T-helper 1 cell treated with Interleukin-12 subunit alpha and Interleukin-12 subunit beta and Interleukin-4 antibody, amounts not matched to agents 30 μg/mL and 1 μg/mL, for 36 hours (primary cell): Measurements from ENCODE around the gene SLAMF1.
"Not testable (repeated sequence)": the region's sequence is repeated elsewhere in the genome, so short reads cannot be mapped to it uniquely, and the experiment has no call there.

Experiments used
- H3K27ac Mint-ChIP-seq: one replicate; pipeline ENCODE4 v1.8.0; 2021; ENCODE audit warnings: mild to moderate bottlenecking, mixed read lengths
- H3K27me3 Mint-ChIP-seq: one replicate; pipeline ENCODE4 v1.8.0; 2021; ENCODE audit warnings: low read depth, mixed read lengths
- H3K36me3 Mint-ChIP-seq: one replicate; pipeline ENCODE4 v1.8.0; 2021; ENCODE audit warnings: low read depth, mixed read lengths
- H3K4me1 Mint-ChIP-seq: one replicate; pipeline ENCODE4 v1.8.0; 2021; ENCODE audit warnings: low read depth, mixed read lengths
- H3K4me3 Mint-ChIP-seq: one replicate; pipeline ENCODE4 v1.8.0; 2021; ENCODE audit warnings: mild to moderate bottlenecking, moderate library complexity, mixed read lengths
- H3K9me3 Mint-ChIP-seq: one replicate; pipeline ENCODE4 v1.8.0; 2021; ENCODE audit warnings: mixed read lengths

The SLAMF1 gene

GRCh38 chr1:160590488-160590887 lies 56.4 kb downstream of the SLAMF1 start:
- H3K4me1 Mint-ChIP-seq, result peaks cover 3% of the 10 kb centered on the region
- no peaks in the 10 kb centered on the region for H3K27me3 Mint-ChIP-seq
- H3K9me3 Mint-ChIP-seq, result peaks cover 35% of the 10 kb centered on the region
- H3K36me3 Mint-ChIP-seq, result peaks cover 11% of the 10 kb centered on the region
- H3K4me3 Mint-ChIP-seq, result no peak overlapping the region
- no peak overlapping the region for H3K27ac Mint-ChIP-seq

GRCh38 chr1:160588468-160588867 lies 58.4 kb downstream of the SLAMF1 start:
- Mint-ChIP-seq H3K27ac (no peak overlapping the region), H3K4me1 (peaks cover 7% of the 10 kb centered on the region), H3K27me3 (no peaks in the 10 kb centered on the region), H3K36me3 (peaks cover 3% of the 10 kb centered on the region), H3K9me3 (peaks cover 24% of the 10 kb centered on the region), H3K4me3 (no peak overlapping the region)

GRCh38 chr1:160584784-160585183 lies 62.1 kb downstream of the SLAMF1 start:
- H3K4me1 Mint-ChIP-seq, result peaks cover 23% of the 10 kb centered on the region
- no peak overlapping the region for H3K27ac Mint-ChIP-seq
- H3K27me3 Mint-ChIP-seq, result no peaks in the 10 kb centered on the region
- peaks cover 14% of the 10 kb centered on the region for H3K9me3 Mint-ChIP-seq
- H3K4me3 Mint-ChIP-seq, result no peak overlapping the region
- peaks cover 5% of the 10 kb centered on the region for H3K36me3 Mint-ChIP-seq

- not testable (repeated sequence) for H3K36me3 Mint-ChIP-seq, H3K27me3 Mint-ChIP-seq, H3K27ac Mint-ChIP-seq, H3K4me3 Mint-ChIP-seq
- peaks cover 14% of the 10 kb centered on the region for H3K9me3 Mint-ChIP-seq
- H3K4me1 Mint-ChIP-seq, result peaks cover 38% of the 10 kb centered on the region
Observed at GRCh38 chr1:160582976-160583375, 63.9 kb downstream of the SLAMF1 start.

- Mint-ChIP-seq H3K4me3 (no peak overlapping the region), H3K27me3 (no peaks in the 10 kb centered on the region), H3K9me3 (peaks cover 14% of the 10 kb centered on the region), H3K36me3 (peaks cover 7% of the 10 kb centered on the region), H3K4me1 (peaks cover 45% of the 10 kb centered on the region), H3K27ac (no peak overlapping the region)
Observed at GRCh38 chr1:160581961-160582360, 64.9 kb downstream of the SLAMF1 start.

- H3K36me3 Mint-ChIP-seq, result peaks cover 10% of the 10 kb centered on the region
- H3K9me3 Mint-ChIP-seq, result peaks cover 14% of the 10 kb centered on the region
- no peaks in the 10 kb centered on the region for H3K27me3 Mint-ChIP-seq
- no peak overlapping the region for H3K27ac Mint-ChIP-seq
- no peak overlapping the region for H3K4me3 Mint-ChIP-seq
- peaks cover 56% of the 10 kb centered on the region for H3K4me1 Mint-ChIP-seq
Observed at GRCh38 chr1:160580221-160580812, 66.5 kb downstream of the SLAMF1 start.

GRCh38 chr1:160579216-160579701 lies 67.6 kb downstream of the SLAMF1 start, which contains the start of gene CD84:
CD84 (minus strand) TSS chr1:160579496; CDS start chr1:160579437, 59 bp downstream.
- Mint-ChIP-seq H3K27me3 (no peaks in the 10 kb centered on the region), H3K4me3 (peak within 1 kb of the TSS; percentile 89), H3K4me1 (peaks cover 61% of the 10 kb centered on the region), H3K36me3 (peaks cover 15% of the 10 kb centered on the region), H3K9me3 (peaks cover 14% of the 10 kb centered on the region), H3K27ac (peak within 1 kb of the TSS; percentile 93)

GRCh38 chr1:160578525-160579191 lies 68.2 kb downstream of the SLAMF1 start:
- Mint-ChIP-seq H3K36me3 (peaks cover 17% of the 10 kb centered on the region), H3K27ac (peak overlapping the region; percentile 93), H3K27me3 (no peaks in the 10 kb centered on the region), H3K9me3 (peaks cover 9% of the 10 kb centered on the region), H3K4me3 (peak overlapping the region; percentile 89), H3K4me1 (peaks cover 66% of the 10 kb centered on the region)

GRCh38 chr1:160578175-160578524 lies 68.7 kb downstream of the SLAMF1 start:
- Mint-ChIP-seq H3K36me3 (peaks cover 19% of the 10 kb centered on the region), H3K9me3 (peaks cover 4% of the 10 kb centered on the region), H3K27ac (peak overlapping the region; percentile 93), H3K4me3 (peak overlapping the region; percentile 89), H3K27me3 (no peaks in the 10 kb centered on the region), H3K4me1 (peaks cover 71% of the 10 kb centered on the region)

- H3K4me1 Mint-ChIP-seq, result peaks cover 73% of the 10 kb centered on the region
- no peaks in the 10 kb centered on the region for H3K9me3 Mint-ChIP-seq
- H3K27ac Mint-ChIP-seq, result peak overlapping the region; percentile 90
- H3K36me3 Mint-ChIP-seq, result peaks cover 16% of the 10 kb centered on the region
- peak overlapping the region; percentile 87 for H3K4me3 Mint-ChIP-seq
- no peaks in the 10 kb centered on the region for H3K27me3 Mint-ChIP-seq
Observed at GRCh38 chr1:160577671-160578070, 69.2 kb downstream of the SLAMF1 start.

GRCh38 chr1:160576884-160577283 lies 70.0 kb downstream of the SLAMF1 start:
- peaks cover 77% of the 10 kb centered on the region for H3K4me1 Mint-ChIP-seq
- peak overlapping the region; percentile 90 for H3K27ac Mint-ChIP-seq
- no peaks in the 10 kb centered on the region for H3K27me3 Mint-ChIP-seq
- H3K36me3 Mint-ChIP-seq, result peaks cover 22% of the 10 kb centered on the region
- peak overlapping the region; percentile 87 for H3K4me3 Mint-ChIP-seq
- peaks cover 4% of the 10 kb centered on the region for H3K9me3 Mint-ChIP-seq

- Mint-ChIP-seq H3K9me3 (peaks cover 5% of the 10 kb centered on the region), H3K36me3 (peaks cover 25% of the 10 kb centered on the region), H3K4me1 (peaks cover 75% of the 10 kb centered on the region), H3K27me3 (no peaks in the 10 kb centered on the region), H3K4me3 (peak overlapping the region; percentile 84), H3K27ac (peak overlapping the region; percentile 90)
Observed at GRCh38 chr1:160576390-160576789, 70.5 kb downstream of the SLAMF1 start.

- peak overlapping the region; percentile 74 for H3K4me3 Mint-ChIP-seq
Observed at GRCh38 chr1:160575112-160575664, 71.7 kb downstream of the SLAMF1 start.

GRCh38 chr1:160570840-160571239 lies 76.0 kb downstream of the SLAMF1 start:
- peaks cover 9% of the 10 kb centered on the region for H3K9me3 Mint-ChIP-seq
- H3K4me3 Mint-ChIP-seq, result no peak overlapping the region
- H3K36me3 Mint-ChIP-seq, result peaks cover 39% of the 10 kb centered on the region
- H3K27me3 Mint-ChIP-seq, result no peaks in the 10 kb centered on the region
- peaks cover 72% of the 10 kb centered on the region for H3K4me1 Mint-ChIP-seq
- peak overlapping the region; percentile 28 for H3K27ac Mint-ChIP-seq

More at GRCh38 chr1:160575112-160575664, 71.7 kb downstream of the SLAMF1 start:
- Mint-ChIP-seq H3K27me3 (no peaks in the 10 kb centered on the region), H3K36me3 (peaks cover 31% of the 10 kb centered on the region), H3K9me3 (peaks cover 9% of the 10 kb centered on the region), H3K4me1 (peaks cover 74% of the 10 kb centered on the region), H3K27ac (peak overlapping the region; percentile 92)

GRCh38 chr1:160569806-160570205 lies 77.0 kb downstream of the SLAMF1 start:
- Mint-ChIP-seq H3K36me3 (peaks cover 44% of the 10 kb centered on the region), H3K4me1 (peaks cover 71% of the 10 kb centered on the region), H3K9me3 (peaks cover 9% of the 10 kb centered on the region), H3K4me3 (peak overlapping the region; percentile 19), H3K27ac (peak overlapping the region; percentile 3), H3K27me3 (no peaks in the 10 kb centered on the region)
